ENCODE results near the gene FAAP20. TPM values are rescaled to one million over a fixed set of nuclear protein-coding genes. Genes with fewer than 3 reads are reported as not detected.

The FAAP20 gene
- polyA plus RNA-seq, 2 of the 4 experiments (the other 2 are of a cell fraction), result 5.1 to 26.0 TPM

- CTCF ChIA-PET, result interaction anchor here (0.6 to 7.6 kb wide), 7 partner anchors 10 to 154 kb away, joined by 3 to 49 read pairs (median 6); partner anchors contain the start of gene FAAP20
- Histone ChIP-seq H3K4me1 (peaks cover 61% of the 10 kb centered on the region), H3K9me3 (no peaks in the 10 kb centered on the region), H3K4me3 (peak overlapping the region; percentile 67), H3K27ac (peak overlapping the region; percentile 76 to 83; a peak in 5 of 6 replicates), H3K4me2 (peak overlapping the region; percentile 97)
- TF ChIP-seq, protein P1, sequence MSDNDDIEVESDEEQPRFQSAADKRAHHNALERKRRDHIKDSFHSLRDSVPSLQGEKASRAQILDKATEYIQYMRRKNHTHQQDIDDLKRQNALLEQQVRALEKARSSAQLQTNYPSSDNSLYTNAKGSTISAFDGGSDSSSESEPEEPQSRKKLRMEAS (IDR thresholded peaks at IDR 0.05), result no peak
- TF ChIP-seq GATA3 (IDR thresholded peaks at IDR 0.05; ENCODE audit: borderline replicate concordance), result no peak
- DNase-seq (ENCODE audit: low read depth in 1 of 2, low spot score in 1 of 2) (no peak), FAIRE-seq (no peak), ATAC-seq (no peak)
- 55% methylated on average over 17 of the region's 30 CpGs for WGBS (ENCODE audit: missing lambda C conversion rate)
- POLR2A ChIA-PET, result interaction anchor here (3.0 kb wide), 1 partner anchor 36 kb away, joined by 8 read pairs; the partner anchor contains the start of gene FAAP20
Observed at GRCh38 chr1:2230781-2231531, 36.4 kb upstream of the FAAP20 start.

GRCh38 chr1:2229911-2230731 is 35.5 kb upstream of the FAAP20 start:
- H3K4me3 ChIP-seq, result peak overlapping the region; percentile 67
- peak in 1 of 2 experiments; percentile 6; a peak in 3 of 6 replicates for ATAC-seq
- peak overlapping the region; percentile 97 for H3K4me2 ChIP-seq
- POLR2A ChIA-PET, result interaction anchor here (0.6 to 3.0 kb wide), 4 partner anchors 18 to 1283 kb away, joined by 3 to 8 read pairs (median 5); partner anchors contain the start of gene FAAP20
- H3K27ac ChIP-seq, result peak overlapping the region; percentile 76 to 83
- peak in 1 of 2 experiments; percentile 43 for DNase-seq (ENCODE audit: low read depth in 1 of 2, low spot score in 1 of 2)
- 31% methylated on average over 15 of the region's 32 CpGs for WGBS (ENCODE audit: missing lambda C conversion rate)
- FAIRE-seq, result no peak
- no peaks in the 10 kb centered on the region for H3K9me3 ChIP-seq
- TF ChIP-seq, protein P2, sequence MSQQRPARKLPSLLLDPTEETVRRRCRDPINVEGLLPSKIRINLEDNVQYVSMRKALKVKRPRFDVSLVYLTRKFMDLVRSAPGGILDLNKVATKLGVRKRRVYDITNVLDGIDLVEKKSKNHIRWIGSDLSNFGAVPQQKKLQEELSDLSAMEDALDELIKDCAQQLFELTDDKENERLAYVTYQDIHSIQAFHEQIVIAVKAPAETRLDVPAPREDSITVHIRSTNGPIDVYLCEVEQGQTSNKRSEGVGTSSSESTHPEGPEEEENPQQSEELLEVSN (IDR thresholded peaks at IDR 0.05; ENCODE audit: borderline replicate concordance, low read depth), result peak; percentile 76; the same call in 1 of the 2 replicates
- TF ChIP-seq, protein P1 (IDR thresholded peaks at IDR 0.05), result peak; percentile 59
- TF ChIP-seq BHLHE40 (IDR thresholded peaks at IDR 0.05; ENCODE audit: low read depth, low read length) (no peak), ESRRA (IDR thresholded peaks at IDR 0.05; ENCODE audit: borderline replicate concordance, low read length) (no peak)
- TF ChIP-seq, protein P3, sequence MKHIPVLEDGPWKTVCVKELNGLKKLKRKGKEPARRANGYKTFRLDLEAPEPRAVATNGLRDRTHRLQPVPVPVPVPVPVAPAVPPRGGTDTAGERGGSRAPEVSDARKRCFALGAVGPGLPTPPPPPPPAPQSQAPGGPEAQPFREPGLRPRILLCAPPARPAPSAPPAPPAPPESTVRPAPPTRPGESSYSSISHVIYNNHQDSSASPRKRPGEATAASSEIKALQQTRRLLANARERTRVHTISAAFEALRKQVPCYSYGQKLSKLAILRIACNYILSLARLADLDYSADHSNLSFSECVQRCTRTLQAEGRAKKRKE (CRISPR knock-in tag; IDR thresholded peaks at IDR 0.05; ENCODE audit: low read depth), result no peak
- CTCF ChIA-PET, result interaction anchor here (0.6 to 7.6 kb wide), 10 partner anchors 12 to 154 kb away, joined by 3 to 49 read pairs (median 6); partner anchors contain the start of gene FAAP20
- H3K4me1 ChIP-seq, result peaks cover 52% of the 10 kb centered on the region

GRCh38 chr1:2229037-2229864 is 34.7 kb upstream of the FAAP20 start:
- CTCF ChIA-PET, result interaction anchor here (1.1 to 7.6 kb wide), 7 partner anchors 17 to 155 kb away, joined by 3 to 49 read pairs (median 5); partner anchors contain the start of gene FAAP20
- DNase-seq (ENCODE audit: low read depth in 1 of 2, low spot score in 1 of 2) (peak in 1 of 2 experiments; percentile 68), ATAC-seq (peak; percentile 11 to 26; a peak in 3 of 6 replicates), FAIRE-seq (no peak)
- H3K4me1 ChIP-seq, result peaks cover 46% of the 10 kb centered on the region
- H3K9me3 ChIP-seq, result no peaks in the 10 kb centered on the region
- peak overlapping the region; percentile 97 for H3K4me2 ChIP-seq
- H3K27ac ChIP-seq, result peak overlapping the region; percentile 76 to 83
- TF ChIP-seq, protein P1 (IDR thresholded peaks at IDR 0.05), result peak; percentile 72
- TF ChIP-seq TFCP2L1 (CRISPR knock-in tag; IDR thresholded peaks at IDR 0.05) (no peak), RAD21 (conservative IDR thresholded peaks at IDR 0.05 in 1 of 2, IDR thresholded peaks at IDR 0.05 in 1 of 2) (peak in 1 of 2 experiments; percentile 13; a peak in 1 of 5 replicates)
- TF ChIP-seq, protein P2 (IDR thresholded peaks at IDR 0.05; ENCODE audit: borderline replicate concordance, low read depth), result peak; percentile 58; the same call in 1 of the 2 replicates
- WGBS (ENCODE audit: missing lambda C conversion rate), result 15% methylated on average over 12 of the region's 77 CpGs
- H3K4me3 ChIP-seq, result peak overlapping the region; percentile 67
- POLR2A ChIA-PET, result interaction anchor here (0.6 to 3.0 kb wide), 5 partner anchors 17 to 162 kb away, joined by 3 to 8 read pairs (median 4); partner anchors contain the start of genes FAAP20, MORN1 and RER1
